HepG2 (cell line): ENCODE data around the gene SS18L1. TPM values are rescaled to one million over a fixed set of nuclear protein-coding genes. Genes with fewer than 3 reads are reported as not detected.

ENCODE experiments used
- CBX1 ChIP-seq: IDR thresholded peaks from one replicate; pipeline ENCODE4 v1.6.1; 2016; ENCODE audit warnings: antibody characterized with exemption, low read depth
- HNRNPH1 ChIP-seq: fragments of 200-400 bp; formaldehyde crosslinking; optimal IDR thresholded peaks from 2 replicates; pipeline ENCODE3; 2017; ENCODE audit warnings: mild to moderate bottlenecking, low read depth, low read length
- KAT2B ChIP-seq: fragments of 150-350 bp; IDR thresholded peaks from 2 replicates; pipeline ENCODE4 v1.6.1; 2014; ENCODE audit warnings: low read depth, low read length, borderline replicate concordance
- U2AF2 ChIP-seq: fragments of 200-400 bp; formaldehyde crosslinking; IDR thresholded peaks from 2 replicates; pipeline ENCODE4 v1.6.1; 2017; ENCODE audit warnings: low read depth, mild to moderate bottlenecking, low read length
- ZNF12 ChIP-seq: sonication (generic); formaldehyde crosslinking; IDR thresholded peaks from 2 replicates; pipeline ENCODE4 v1.5.0; 2020; ENCODE audit warnings: missing genetic modification reagents
- ZNF24 ChIP-seq: fragments of 450-650 bp; IDR thresholded peaks from 2 replicates; pipeline ENCODE4 v1.6.1; 2017; ENCODE audit warnings: antibody characterized with exemption, mild to moderate bottlenecking
- ZNF550 ChIP-seq: sonication (generic); formaldehyde crosslinking; IDR thresholded peaks from 2 replicates; pipeline ENCODE4 v1.4.0; 2020; ENCODE audit warnings: mild to moderate bottlenecking, missing genetic modification reagents, borderline replicate concordance
- polyA plus RNA-seq, 8 experiments: library from polyadenylated mRNA; depleted of rRNA in 3 of 8; stranded (reverse) in 7 of 8; unstranded in 1 of 8; fragments of >200 nt; fragmentation: Illumina TruSeq in 4 of 8; extraction: Trizol in 4 of 8; gene quantifications; 2 replicates each; pipeline versions ENCODE4 v1.2.1 to v1.2.3, GENCODE V29; 2011 to 2016; ENCODE audit warnings: low read depth in 4 of 8, missing spikeins in 1 of 8, mixed read lengths in 1 of 8; ENCODE audit not compliant: insufficient read depth in 1 of 8
- total RNA-seq, 5 experiments: library from RNA; depleted of rRNA; stranded (reverse); fragments of >200 nt; fragmentation: Illumina TruSeq; extraction: Trizol; gene quantifications; 2 replicates each; pipeline ENCODE4 v1.2.3, GENCODE V29; 2016; ENCODE audit warnings: low read depth in 1 of 5
- TF ChIP-seq, protein P1 (sequence below): sonication (generic); formaldehyde crosslinking; IDR thresholded peaks from 2 replicates; pipeline ENCODE4 v1.4.0; 2020; ENCODE audit warnings: missing genetic modification reagents; ENCODE audit errors: not compliant biosample characterization
- TF ChIP-seq, protein P2 (sequence below): sonication (generic); formaldehyde crosslinking; IDR thresholded peaks from 2 replicates; pipeline ENCODE4 v1.4.0; 2020; ENCODE audit warnings: missing genetic modification reagents, borderline replicate concordance
- TF ChIP-seq, protein P3 (sequence below): sonication (generic); formaldehyde crosslinking; IDR thresholded peaks from 2 replicates; pipeline ENCODE4 v1.9.0; 2021; ENCODE audit warnings: missing genetic modification reagents, borderline replicate concordance
- TF ChIP-seq, protein P4 (sequence below): sonication (generic); formaldehyde crosslinking; IDR thresholded peaks from 2 replicates; pipeline ENCODE4 v1.9.0; 2021; ENCODE audit warnings: missing genetic modification reagents, mild to moderate bottlenecking, borderline replicate concordance
- TF ChIP-seq, protein P5 (sequence below): sonication (generic); formaldehyde crosslinking; IDR thresholded peaks from 2 replicates; pipeline ENCODE4 v1.4.0; 2020; ENCODE audit warnings: missing genetic modification reagents
- TF ChIP-seq, protein P6 (sequence below): sonication (generic); formaldehyde crosslinking; IDR thresholded peaks from 2 replicates; pipeline ENCODE4 v1.4.0; 2020; ENCODE audit warnings: missing genetic modification reagents

Gene SS18L1
- total and polyA plus RNA-seq, 2 of the 13 experiments (the other 11 are each of a cell fraction or from before 2014, with no cell fraction given): 17.8 to 27.6 TPM

DNA sequence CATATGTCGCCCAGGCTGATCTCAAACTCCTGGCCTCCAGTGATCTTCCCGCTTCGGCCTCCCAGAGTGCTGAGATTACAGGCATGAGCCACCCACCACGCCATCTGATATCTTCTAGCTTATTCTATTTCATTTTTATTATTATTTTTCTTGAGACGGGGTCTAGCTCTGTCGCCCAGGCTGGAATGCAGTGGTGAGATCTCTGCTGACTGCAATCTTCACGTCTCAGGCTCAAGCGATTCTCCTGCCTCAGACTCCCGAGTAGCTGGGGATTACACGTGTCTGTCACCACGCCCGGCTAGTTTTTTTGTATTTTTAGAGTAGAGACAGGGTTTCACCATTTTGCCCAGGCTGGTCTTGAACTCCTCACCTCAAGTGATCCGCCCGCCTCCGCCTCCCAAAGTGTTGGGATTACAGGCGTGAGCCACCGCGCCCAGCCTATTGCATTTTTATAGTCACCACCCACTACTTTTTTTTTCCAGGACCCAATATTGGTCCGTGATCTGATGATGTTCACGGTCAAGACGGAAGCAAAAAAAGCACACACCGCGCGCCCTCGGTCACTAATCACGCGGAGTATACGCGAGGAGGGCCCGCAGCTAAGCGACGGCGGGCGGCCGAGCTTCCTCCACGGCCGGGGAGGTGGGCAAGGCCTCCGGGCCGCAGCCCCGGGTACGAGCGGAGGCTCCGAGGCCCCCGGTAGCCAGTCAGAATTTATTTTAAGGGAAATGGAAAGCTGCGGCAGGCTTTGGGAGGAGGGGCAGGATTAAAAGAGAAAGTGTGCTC is 22.4 kb upstream of the SS18L1 start (continued):
- TF ChIP-seq CBX1 (no peak), U2AF2 (0 out of 2 replicates have a peak, but pooled peaks have one; percentile 12), HNRNPH1 (no peak), ZNF24 (no peak), KAT2B (no peak), ZNF12 (CRISPR knock-in tag) (peak; percentile 43; the same call in 1 of the 2 replicates), ZNF550 (CRISPR knock-in tag) (no peak)
- TF ChIP-seq, protein P1, sequence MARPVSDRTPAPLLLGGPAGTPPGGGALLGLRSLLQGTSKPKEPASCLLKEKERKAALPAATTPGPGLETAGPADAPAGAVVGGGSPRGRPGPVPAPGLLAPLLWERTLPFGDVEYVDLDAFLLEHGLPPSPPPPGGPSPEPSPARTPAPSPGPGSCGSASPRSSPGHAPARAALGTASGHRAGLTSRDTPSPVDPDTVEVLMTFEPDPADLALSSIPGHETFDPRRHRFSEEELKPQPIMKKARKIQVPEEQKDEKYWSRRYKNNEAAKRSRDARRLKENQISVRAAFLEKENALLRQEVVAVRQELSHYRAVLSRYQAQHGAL (CRISPR knock-in tag): no peak
- TF ChIP-seq, protein P2, sequence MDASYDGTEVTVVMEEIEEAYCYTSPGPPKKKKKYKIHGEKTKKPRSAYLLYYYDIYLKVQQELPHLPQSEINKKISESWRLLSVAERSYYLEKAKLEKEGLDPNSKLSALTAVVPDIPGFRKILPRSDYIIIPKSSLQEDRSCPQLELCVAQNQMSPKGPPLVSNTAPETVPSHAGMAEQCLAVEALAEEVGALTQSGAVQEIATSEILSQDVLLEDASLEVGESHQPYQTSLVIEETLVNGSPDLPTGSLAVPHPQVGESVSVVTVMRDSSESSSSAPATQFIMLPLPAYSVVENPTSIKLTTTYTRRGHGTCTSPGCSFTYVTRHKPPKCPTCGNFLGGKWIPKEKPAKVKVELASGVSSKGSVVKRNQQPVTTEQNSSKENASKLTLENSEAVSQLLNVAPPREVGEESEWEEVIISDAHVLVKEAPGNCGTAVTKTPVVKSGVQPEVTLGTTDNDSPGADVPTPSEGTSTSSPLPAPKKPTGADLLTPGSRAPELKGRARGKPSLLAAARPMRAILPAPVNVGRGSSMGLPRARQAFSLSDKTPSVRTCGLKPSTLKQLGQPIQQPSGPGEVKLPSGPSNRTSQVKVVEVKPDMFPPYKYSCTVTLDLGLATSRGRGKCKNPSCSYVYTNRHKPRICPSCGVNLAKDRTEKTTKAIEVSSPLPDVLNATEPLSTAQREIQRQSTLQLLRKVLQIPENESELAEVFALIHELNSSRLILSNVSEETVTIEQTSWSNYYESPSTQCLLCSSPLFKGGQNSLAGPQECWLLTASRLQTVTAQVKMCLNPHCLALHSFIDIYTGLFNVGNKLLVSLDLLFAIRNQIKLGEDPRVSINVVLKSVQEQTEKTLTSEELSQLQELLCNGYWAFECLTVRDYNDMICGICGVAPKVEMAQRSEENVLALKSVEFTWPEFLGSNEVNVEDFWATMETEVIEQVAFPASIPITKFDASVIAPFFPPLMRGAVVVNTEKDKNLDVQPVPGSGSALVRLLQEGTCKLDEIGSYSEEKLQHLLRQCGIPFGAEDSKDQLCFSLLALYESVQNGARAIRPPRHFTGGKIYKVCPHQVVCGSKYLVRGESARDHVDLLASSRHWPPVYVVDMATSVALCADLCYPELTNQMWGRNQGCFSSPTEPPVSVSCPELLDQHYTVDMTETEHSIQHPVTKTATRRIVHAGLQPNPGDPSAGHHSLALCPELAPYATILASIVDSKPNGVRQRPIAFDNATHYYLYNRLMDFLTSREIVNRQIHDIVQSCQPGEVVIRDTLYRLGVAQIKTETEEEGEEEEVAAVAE (CRISPR knock-in tag): no peak
- TF ChIP-seq, protein P3, sequence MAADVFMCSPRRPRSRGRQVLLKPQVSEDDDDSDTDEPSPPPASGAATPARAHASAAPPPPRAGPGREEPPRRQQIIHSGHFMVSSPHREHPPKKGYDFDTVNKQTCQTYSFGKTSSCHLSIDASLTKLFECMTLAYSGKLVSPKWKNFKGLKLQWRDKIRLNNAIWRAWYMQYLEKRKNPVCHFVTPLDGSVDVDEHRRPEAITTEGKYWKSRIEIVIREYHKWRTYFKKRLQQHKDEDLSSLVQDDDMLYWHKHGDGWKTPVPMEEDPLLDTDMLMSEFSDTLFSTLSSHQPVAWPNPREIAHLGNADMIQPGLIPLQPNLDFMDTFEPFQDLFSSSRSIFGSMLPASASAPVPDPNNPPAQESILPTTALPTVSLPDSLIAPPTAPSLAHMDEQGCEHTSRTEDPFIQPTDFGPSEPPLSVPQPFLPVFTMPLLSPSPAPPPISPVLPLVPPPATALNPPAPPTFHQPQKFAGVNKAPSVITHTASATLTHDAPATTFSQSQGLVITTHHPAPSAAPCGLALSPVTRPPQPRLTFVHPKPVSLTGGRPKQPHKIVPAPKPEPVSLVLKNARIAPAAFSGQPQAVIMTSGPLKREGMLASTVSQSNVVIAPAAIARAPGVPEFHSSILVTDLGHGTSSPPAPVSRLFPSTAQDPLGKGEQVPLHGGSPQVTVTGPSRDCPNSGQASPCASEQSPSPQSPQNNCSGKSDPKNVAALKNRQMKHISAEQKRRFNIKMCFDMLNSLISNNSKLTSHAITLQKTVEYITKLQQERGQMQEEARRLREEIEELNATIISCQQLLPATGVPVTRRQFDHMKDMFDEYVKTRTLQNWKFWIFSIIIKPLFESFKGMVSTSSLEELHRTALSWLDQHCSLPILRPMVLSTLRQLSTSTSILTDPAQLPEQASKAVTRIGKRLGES (CRISPR knock-in tag): 0 out of 2 replicates have a peak, but pooled peaks have one; percentile 42
- TF ChIP-seq, protein P4, sequence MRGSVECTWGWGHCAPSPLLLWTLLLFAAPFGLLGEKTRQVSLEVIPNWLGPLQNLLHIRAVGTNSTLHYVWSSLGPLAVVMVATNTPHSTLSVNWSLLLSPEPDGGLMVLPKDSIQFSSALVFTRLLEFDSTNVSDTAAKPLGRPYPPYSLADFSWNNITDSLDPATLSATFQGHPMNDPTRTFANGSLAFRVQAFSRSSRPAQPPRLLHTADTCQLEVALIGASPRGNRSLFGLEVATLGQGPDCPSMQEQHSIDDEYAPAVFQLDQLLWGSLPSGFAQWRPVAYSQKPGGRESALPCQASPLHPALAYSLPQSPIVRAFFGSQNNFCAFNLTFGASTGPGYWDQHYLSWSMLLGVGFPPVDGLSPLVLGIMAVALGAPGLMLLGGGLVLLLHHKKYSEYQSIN (CRISPR knock-in tag): no peak
- TF ChIP-seq, protein P5, sequence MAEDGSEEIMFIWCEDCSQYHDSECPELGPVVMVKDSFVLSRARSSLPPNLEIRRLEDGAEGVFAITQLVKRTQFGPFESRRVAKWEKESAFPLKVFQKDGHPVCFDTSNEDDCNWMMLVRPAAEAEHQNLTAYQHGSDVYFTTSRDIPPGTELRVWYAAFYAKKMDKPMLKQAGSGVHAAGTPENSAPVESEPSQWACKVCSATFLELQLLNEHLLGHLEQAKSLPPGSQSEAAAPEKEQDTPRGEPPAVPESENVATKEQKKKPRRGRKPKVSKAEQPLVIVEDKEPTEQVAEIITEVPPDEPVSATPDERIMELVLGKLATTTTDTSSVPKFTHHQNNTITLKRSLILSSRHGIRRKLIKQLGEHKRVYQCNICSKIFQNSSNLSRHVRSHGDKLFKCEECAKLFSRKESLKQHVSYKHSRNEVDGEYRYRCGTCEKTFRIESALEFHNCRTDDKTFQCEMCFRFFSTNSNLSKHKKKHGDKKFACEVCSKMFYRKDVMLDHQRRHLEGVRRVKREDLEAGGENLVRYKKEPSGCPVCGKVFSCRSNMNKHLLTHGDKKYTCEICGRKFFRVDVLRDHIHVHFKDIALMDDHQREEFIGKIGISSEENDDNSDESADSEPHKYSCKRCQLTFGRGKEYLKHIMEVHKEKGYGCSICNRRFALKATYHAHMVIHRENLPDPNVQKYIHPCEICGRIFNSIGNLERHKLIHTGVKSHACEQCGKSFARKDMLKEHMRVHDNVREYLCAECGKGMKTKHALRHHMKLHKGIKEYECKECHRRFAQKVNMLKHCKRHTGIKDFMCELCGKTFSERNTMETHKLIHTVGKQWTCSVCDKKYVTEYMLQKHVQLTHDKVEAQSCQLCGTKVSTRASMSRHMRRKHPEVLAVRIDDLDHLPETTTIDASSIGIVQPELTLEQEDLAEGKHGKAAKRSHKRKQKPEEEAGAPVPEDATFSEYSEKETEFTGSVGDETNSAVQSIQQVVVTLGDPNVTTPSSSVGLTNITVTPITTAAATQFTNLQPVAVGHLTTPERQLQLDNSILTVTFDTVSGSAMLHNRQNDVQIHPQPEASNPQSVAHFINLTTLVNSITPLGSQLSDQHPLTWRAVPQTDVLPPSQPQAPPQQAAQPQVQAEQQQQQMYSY: no peak
- TF ChIP-seq, protein P6, sequence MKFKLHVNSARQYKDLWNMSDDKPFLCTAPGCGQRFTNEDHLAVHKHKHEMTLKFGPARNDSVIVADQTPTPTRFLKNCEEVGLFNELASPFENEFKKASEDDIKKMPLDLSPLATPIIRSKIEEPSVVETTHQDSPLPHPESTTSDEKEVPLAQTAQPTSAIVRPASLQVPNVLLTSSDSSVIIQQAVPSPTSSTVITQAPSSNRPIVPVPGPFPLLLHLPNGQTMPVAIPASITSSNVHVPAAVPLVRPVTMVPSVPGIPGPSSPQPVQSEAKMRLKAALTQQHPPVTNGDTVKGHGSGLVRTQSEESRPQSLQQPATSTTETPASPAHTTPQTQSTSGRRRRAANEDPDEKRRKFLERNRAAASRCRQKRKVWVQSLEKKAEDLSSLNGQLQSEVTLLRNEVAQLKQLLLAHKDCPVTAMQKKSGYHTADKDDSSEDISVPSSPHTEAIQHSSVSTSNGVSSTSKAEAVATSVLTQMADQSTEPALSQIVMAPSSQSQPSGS (CRISPR knock-in tag): no peak
